Stimulated activated CD8-positive, alpha-beta memory T cell treated with anti-CD3 and anti-CD28 coated beads, Interleukin-15, amount 100 ng/mL, for 24 hours (primary cell): ENCODE data around the gene ALDH4A1.
"Not testable (repeated sequence)": the region's sequence is repeated elsewhere in the genome, so short reads cannot be mapped to it uniquely, and the experiment has no call there.

ENCODE experiments used
- DNase-seq: peaks from one replicate; pipeline ENCODE4 v3.0.0-alpha.2; 2020; ENCODE audit warnings: low read depth

The ALDH4A1 gene

DNA sequence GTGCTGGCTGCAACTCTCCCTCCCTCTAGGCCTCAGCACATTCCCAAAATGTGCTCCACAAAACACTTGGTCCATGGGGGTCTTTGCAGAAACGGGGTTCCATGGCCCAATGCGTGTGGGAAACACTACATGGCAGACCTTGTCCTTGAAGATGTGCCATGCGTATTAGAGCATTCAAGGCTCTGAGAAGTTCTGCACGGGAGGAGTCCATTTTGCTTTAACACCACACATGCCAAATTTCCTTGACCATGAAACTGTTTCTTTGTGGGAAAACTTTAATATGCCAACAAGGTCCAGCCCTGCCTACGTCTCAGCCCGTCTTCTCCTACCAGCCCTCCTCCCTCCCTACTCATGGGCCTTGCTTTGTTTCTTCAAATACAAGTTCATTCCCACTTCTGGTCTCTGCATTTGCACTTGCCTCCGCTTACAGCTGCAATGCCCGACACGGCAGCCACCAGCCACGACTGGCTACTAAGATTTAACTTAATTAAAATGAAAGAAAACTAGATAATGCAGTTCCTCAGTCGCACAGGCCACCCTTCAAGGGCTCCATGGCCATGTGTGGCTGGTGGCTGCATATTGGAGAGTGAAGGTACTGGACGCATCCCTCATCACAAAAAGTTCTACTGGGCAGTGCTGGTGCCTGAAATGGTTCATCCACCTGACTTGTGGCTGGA, 23.7 kb downstream of the ALDH4A1 start:
- DNase-seq = no peak

DNA sequence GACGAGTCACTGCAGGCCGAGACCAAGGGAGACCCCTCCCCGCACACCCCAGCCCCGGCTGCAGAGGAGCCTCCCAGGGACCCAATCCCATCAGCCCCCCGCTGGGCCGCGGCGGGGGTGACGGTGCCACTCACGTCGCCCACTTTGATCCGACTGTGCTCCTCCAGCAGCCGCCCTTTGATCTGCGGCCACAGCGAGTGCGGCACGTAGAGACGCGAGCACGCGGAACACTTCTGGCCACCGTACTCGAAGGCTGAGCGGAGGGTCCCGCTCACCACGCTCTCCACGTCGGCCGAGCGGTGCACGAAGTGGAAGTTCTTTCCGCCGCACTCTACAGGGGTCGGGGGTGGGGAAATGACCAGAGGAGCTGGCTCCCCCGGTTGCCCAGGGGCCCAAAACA, 25.1 kb downstream of the ALDH4A1 start:
- DNase-seq = no peak

DNA sequence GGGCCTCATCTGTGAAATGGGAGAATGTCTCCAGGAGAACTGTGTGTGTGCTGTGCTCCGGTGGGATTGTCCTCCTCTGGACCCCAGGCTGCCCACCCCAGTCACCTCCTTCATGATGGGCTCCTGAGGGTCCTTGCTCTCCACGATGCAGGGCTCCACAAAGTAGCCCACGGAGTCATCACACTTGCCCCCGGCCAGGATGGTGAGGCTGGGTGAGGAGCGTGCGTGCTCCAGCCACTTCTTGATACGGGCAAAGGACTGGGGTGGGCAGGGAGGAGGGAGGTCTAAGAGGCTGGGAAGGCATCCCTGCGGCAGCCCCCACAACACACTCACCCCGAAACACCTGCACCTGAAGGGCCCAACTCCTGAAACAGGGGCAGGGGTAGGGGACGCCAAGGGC, 26.1 kb downstream of the ALDH4A1 start:
- no peak for DNase-seq

GRCh38 chr1:18875796-18876128, 26.6 kb downstream of the ALDH4A1 start:
- DNase-seq = no peak

- DNase-seq = peak; percentile 34
These were observed 27.1 kb downstream of the ALDH4A1 start for GRCh38 chr1:18875107-18875795.

GRCh38 chr1:18874600-18874999, 27.8 kb downstream of the ALDH4A1 start:
- DNase-seq = no peak

DNA sequence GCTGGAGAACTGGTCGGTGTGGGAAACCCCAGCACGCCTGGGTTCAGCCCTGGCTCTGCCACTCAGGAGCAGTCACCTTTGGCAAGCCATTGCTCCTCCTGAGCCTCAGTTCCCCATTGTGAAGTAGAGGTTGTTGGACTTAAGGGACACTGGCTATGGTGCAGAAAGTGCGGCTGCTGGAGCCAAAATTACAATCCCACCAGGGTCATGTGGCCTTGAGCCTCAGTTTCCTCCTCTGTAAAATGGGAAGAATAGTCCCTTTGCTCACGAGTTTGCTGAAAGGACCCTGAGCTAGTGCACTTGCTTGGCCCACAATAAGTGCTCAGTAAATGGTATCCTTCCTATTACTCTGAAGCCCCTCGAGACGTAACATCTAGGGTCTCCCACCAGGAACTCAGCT, 28.3 kb downstream of the ALDH4A1 start:
- no peak for DNase-seq

DNA sequence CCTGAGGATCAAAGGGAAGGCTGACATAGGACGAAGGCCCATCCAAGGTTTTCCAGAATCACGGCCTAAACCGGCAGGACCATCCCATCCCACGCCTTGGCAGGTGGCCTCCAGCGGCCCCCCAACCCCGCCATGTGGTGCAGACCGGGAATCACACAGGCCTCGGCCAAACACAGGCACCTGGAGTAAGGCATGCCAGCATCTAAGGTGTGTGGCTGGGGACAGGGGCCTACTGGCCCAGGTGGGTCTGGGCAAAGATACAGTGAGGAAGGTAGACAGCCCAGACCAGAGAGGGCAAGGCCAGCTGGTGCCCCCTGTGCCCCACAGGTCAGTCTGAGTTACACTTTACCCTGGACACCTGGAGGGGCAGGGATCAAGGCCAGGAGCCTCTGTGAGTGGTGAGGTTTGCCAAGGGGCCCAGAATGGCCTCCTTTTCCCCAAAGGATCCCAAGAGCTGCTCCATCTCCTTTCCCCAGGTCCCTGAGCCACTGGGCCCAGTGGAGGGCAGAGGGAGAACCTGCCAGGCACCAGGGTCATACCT, 30.2 kb downstream of the ALDH4A1 start:
- DNase-seq = no peak

- DNase-seq = no peak
These were observed 30.8 kb downstream of the ALDH4A1 start for GRCh38 chr1:18871401-18872070.

- DNase-seq = no peak
These were observed 31.4 kb downstream of the ALDH4A1 start for GRCh38 chr1:18870957-18871356.

DNA sequence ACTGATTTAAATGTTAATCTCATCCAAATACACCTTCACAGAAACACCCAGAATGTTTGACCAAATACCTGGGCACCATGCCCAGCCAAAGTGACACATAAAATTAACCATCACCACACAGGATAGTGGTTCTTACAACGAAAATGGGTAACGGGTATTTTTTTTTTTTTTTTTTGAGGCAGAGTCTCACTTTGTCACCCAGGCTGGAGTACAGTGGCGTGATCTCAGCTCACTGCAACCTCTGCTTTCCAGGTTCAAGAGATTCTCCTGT, 31.8 kb downstream of the ALDH4A1 start:
- DNase-seq = not testable (repeated sequence)

DNA sequence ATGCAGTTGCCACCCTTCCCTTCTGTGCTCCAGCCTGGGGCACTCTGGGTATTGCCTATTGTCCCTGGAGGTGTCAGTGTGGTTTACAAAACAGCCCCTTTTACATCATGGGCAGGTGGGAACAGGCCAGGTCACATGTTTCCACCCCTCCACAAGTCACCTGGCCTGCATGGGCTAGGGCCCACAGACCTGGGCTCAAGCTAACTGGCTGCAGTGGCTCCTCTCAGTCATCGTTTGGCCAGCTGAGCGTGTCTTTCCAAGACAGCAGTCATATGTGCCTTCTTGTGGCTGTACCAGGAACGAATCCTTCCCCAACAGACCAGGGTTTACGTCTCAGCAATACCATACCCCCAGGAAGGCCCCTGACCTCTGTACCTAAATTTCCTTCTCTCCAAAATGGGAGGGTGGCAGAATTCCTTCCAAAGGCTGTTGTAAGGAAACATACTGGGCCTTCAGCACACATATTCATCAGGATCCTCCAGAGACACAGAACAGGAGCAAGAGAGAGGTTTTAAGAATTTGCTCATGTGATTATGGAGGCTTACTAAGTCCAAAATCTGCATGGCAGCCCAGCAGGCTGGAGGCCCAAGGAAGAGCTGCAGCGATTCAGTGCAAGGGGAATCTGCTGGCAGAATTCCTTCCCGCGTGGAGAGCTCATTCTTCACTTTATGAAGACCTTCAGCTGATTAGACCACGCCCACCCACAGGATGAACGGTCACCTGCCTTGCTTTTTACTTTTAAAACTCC, 32.3 kb downstream of the ALDH4A1 start:
- DNase-seq = no peak

GRCh38 chr1:18868801-18869424, 33.4 kb downstream of the ALDH4A1 start:
- DNase-seq = no peak

GRCh38 chr1:18868354-18868753, 34.0 kb downstream of the ALDH4A1 start:
- DNase-seq = no peak

DNA sequence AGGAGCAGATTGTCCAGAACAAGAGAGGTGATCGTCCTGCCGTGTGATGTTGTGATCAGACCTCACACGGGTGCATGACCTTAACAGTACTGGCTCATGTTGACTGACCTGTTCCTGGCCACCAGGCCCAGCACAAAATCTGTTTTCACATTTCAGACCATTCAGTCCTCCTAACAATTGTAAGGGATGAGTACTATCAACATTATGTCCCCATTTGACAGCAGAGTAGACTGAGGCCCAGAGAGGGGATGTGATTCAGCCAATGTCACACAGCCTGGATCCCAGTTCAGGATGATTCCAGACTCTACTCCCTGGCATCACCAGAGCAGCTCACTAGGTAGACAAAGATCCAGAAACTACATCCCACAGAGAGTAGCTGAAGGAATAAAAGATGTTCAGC, 35.5 kb downstream of the ALDH4A1 start:
- no peak for DNase-seq

DNA sequence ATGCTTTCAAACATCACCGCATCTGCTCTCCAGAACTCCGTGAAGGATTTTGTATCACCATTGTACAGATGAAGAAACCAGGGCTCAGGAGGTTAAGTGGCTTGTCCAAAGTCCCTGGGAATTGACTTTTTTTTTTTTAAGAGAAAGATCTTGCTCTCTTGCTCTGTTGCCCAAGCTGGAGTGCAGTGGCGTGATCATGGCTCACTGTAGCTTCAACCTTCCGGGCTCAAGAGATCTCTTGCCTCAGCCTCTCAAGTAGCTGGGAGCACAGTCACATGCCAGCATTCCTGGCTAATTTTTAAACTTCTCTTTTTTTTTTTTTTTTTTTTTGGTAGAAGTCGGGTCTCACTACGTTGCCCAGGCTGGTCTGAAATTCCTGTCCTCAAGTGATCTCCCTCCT, 36.0 kb downstream of the ALDH4A1 start:
- DNase-seq = no peak

DNA sequence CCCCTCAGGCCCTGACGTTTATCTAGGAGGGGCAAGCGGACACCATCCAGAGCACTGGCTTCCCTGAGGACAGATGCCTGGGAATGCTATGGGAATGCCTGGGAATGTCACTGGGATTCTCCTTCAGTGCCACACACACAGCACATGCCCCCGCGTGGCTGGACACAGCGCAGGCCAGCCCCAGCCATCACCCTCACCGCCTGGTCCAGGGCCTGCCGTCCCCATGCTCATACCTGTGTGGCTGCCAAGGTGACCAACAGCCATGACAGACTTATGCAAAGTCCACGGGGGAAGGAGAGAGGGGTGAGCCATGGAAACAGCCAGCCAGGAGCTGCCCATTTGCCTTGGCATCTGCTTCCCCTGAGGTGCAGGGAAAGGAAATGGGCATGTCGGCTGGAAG, 37.2 kb downstream of the ALDH4A1 start:
- DNase-seq = no peak

DNA sequence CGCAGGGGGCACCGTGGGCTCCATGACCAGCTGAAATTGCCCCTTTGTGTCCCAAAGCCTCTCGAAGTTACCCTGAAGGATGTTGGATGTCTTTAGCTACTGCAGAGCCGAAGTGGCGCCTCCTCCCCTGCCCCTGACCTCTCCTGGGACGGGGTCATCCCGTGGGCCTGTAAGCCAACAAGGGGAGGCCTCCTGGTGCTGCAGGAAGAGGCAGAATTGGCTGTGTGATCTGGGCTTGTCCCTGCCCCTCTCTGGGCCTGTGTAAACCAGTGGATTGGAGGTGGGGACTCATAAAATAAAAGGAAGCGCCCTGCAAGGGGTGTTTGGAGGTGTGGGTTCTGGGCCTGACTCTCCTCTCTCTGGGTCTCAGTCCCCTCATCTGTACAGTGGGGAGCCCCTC, 40.8 kb downstream of the ALDH4A1 start:
- DNase-seq = no peak

- DNase-seq = no peak
These were observed 41.3 kb downstream of the ALDH4A1 start for GRCh38 chr1:18861082-18861481.

GRCh38 chr1:18859560-18859959, 42.8 kb downstream of the ALDH4A1 start, which contains the start of gene TAS1R2:
Gene TAS1R2, minus strand, starts transcription at chr1:18859660. Its CDS starts 0 bp downstream, at chr1:18859660.
- no peak for DNase-seq

- DNase-seq = no peak
These were observed 44.2 kb downstream of the ALDH4A1 start for GRCh38 chr1:18858070-18858688.

DNA sequence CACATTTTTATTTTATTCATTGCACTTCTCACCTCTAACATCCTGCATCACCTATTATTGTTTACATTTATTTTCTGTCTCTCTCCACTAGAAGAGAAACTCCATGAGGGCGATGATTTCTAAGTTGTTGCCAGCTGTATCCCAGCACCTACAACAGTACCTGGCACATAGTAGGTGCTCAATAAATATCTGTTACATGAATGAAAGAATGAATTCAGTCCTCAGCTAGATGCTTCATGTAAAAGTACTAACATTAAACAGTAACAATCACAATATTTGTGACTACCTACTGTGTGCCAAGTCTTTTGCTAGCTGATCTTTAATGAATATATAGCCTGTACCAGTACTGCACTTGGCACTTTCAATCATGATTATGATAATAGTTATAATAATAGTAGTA, 45.9 kb downstream of the ALDH4A1 start:
- DNase-seq = no peak
